Hematopoietic multipotent progenitor cell (in vitro differentiated cells): Measurements from ENCODE around the gene HOXB3. TPM values are rescaled to one million over a fixed set of nuclear protein-coding genes. Genes with fewer than 3 reads are reported as not detected.

Source experiments
- DNase-seq, 3 donors: peaks; one replicate each; pipeline ENCODE4 v3.0.0-alpha.2; 2011 to 2015; ENCODE audit warnings: low read depth in 2 of 3, low spot score in 2 of 3
- total RNA-seq: library from RNA; depleted of rRNA; stranded (reverse); fragments of >200 nt; gene quantifications from one replicate; pipeline ENCODE4 v1.2.3, GENCODE V29; 2012

Gene HOXB3
- total RNA-seq, 1 donor: 20.5 TPM

DNA sequence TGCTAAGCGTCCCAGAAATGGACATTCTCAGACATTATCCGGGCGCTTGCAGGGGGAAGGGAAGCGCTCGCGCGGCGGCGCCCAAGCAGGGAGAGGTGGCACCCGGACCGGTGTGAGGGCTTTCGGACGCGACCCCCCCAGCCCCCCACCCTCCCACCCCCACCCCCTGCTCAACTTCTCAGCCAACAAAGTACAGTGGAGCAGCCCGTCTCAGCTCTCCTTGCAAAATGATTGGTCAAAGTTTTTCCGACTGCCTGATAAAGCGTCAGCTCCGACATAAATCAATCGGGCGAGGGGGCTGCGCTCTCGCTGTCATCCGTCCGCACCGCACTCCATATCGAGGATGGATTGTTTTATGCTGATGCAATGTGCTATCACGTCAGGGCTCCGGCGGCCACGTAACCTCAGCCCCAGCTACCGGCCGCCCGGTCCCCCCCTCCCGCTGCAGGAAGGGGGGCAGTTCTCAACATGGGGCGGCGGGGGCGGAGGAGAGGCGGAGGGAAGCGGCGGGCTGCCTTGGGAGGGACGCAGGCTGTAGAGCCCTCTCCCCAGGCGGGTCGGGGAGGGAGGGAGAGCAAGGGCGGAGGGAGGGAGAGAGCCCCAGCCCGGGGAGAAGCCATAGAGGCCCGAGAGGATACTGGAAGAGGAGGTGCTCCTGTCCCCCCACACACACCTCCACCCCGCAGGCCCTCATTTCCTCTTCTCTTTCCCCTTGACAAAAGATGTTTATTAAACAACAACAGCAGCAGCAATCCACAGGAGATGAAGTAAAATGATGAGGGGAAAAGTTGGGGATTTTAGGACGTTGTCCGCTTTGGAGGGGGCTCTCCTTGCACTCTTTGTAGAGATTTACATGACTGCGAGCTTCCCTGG, 36.4 kb upstream of the HOXB3 start, which contains the start of gene HOXB9:
HOXB9 (minus strand) TSS at position 114 of the 873 bp plus-strand sequence; CDS start at position 25, 89 bp downstream.
- peak in 2 of 3 donors; percentile 51 to 82 for DNase-seq

DNA sequence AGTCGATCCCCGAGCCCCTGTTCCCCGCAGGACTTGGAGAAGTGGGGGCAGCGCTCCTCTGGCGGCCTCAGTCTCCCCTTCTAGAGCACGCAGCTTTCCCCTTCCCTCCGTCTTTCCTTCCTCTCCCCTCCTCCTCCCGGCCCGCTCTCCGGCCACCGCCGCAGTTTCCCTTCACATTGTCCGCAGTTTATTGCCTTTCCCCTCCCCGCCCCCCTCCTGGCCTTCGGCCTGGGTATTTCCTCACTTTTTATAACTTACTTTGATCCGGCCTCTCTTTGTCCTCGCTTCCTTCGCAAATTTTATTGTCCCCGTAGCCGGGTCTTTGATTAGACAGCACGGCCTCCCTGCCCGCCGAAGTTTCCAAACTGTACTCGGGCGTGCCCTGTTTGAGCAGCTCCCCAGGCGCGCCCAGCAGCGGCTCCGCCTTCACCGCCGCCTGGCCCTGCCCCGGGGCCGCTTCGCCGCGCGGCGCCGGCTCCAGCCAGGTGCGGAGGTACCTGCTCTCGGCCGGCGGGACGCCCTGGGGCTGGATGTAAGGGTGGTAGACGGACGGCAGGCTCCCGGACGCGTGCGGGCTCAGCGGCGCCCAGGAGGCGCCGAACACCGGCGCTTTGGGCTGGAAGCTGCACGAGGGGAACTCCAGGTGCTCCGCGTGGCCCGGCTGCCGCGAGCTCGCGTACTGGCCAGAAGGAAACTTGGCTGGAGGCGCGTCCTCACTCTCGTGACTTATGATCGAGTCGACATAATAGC, 35.6 kb upstream of the HOXB3 start:
- DNase-seq: peak in 1 of 3 donors; percentile 36

GRCh38 chr17:48624544-48625494, 34.8 kb upstream of the HOXB3 start:
- peak in 1 of 3 donors; percentile 45 for DNase-seq

- no peak for DNase-seq
Measured at GRCh38 chr17:48624118-48624517, 34.1 kb upstream of the HOXB3 start.

DNA sequence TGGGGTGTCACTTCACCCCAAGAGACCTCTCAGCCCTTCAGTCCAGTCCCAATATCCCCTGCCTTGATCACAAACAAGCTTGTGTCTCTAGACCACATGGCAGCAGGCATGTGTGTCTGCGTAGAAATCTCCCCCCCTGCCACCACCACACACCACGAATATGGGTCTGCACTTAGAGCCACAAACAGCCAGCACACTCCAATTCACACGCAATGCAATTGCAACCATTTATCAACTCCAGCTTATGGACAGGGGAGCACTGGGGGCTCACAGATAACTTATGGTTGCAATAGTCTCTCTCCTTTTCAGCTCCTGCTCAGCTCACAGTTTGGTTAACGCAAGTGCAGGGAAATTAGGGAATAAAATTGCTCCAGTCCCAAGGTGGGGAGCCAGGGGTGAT, 33.5 kb upstream of the HOXB3 start:
- no peak for DNase-seq

- no peak for DNase-seq
Measured at GRCh38 chr17:48622857-48623256, 32.8 kb upstream of the HOXB3 start.

DNA sequence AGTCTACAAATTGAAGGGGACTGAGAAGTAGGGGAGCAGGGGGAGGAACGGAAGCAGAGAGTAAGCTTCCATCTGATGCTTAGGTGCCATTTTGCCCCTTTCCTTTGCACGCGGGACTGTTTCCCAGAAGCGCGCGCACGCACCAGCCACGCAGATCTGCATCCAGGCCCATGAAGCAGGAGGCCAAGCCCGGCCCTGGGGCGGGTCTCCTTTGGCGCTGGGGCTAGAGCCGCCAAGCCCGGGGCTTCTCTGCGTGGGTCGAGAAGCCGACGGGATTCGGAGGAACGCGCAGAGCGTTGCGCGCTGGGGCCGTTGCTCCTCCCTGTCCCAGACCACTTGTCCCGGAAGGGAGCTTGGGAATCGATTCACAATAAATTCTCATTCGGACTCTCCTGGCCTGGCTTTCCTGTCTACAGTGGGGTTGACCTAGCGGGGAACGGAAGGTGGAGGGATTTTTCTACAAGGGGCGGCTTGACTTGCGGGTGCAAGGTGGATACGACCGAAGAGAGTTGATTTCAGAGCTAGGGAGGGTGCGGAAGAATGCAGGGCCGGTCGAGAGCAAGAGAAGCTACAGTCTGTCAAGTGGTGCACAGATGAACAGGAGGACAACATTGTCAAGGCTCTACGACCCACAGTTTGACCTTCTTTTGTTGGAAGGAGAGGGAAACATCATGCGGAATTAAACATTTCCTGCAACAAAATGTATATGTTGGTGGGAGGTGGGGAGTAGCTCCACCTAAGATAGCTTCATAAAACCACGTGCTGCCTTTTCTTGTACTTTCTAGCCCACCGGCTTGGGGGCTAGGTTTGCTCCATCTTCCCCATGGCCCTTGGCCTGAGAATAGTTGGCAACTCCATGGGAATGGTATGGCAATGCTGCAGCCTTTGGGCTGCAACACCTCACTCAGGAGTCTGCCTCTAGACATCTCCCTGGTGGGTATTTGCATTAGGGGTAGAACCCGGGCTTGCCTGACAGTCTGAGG, 31.7 kb upstream of the HOXB3 start:
- DNase-seq: no peak

DNA sequence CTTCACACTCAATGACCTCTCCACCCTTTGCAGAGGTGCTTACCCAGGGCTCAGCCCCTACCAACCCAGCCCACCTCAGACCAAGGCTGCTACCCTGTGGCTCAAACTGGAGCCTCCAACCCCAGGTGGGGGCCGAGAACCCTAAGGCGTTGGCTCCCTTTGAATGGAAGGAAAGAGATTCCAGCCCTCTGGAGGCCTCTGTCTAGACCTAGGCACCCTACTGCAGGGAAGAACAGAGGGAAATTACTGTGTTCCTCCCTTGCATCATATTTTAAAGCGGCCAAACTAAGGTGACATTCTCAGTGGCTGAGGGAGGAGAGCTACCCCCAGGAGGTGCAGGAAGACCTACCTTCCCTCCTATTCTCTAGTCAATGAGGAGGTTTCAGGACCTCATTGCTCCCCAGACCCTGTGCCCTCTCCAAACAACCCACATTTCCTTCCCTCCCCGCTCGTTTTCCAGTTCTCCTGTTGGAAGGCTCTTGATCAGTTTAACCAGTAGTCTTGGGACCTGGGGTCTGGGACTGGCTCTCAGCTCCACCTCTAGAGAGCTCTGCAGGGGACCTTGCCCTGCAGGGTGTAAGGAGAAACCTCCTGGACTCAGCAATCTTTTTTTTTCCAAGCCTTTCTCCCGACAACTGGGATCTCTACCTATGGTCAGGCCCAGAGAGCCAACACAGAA, 30.6 kb upstream of the HOXB3 start:
- no peak for DNase-seq

- no peak for DNase-seq
Measured at GRCh38 chr17:48619826-48620449, 29.9 kb upstream of the HOXB3 start.

- DNase-seq: peak; percentile 75 to 80 (median 80)
Measured at GRCh38 chr17:48618256-48618896, 28.3 kb upstream of the HOXB3 start.

- peak in 1 of 3 donors; percentile 27 for DNase-seq
Measured at GRCh38 chr17:48617471-48618255, 27.6 kb upstream of the HOXB3 start.

- DNase-seq: no peak
Measured at GRCh38 chr17:48616717-48617470, 26.9 kb upstream of the HOXB3 start.

DNA sequence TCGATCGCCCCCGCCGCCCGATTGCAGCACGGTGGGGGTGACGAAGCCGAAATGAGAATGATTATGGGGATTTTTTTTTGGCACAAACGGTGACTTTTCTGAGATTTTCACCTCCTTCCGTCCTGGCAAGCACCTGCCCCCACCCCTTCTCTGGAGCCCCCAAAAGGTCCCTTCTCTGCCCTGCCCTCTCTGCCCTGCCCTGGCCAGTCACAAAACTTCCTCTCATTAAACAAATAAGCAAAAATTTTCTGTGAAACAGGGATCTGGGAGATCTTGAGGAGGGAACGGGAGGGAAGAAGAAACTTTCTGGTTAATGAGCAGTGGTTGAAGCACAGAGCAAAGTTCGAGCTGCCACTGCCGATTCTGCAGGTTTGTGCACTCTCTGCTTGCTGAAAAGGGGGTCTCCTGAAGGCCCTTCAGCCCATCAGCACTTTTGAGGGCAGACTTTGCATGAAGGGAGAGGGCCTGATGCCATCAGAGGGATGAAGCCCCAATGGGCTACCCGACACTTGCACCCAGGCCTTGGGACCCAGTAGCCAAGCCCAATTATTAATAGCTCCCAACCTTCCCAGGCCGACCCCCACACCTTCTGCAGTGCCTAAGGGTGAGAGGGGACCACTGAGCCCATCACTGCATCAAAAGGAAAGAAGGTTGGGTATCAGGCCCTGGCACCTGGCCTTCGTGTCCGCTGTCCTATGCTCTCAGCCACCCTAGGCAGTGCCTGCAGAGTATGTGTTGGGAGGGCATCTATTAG, 26.1 kb upstream of the HOXB3 start:
- no peak for DNase-seq

DNA sequence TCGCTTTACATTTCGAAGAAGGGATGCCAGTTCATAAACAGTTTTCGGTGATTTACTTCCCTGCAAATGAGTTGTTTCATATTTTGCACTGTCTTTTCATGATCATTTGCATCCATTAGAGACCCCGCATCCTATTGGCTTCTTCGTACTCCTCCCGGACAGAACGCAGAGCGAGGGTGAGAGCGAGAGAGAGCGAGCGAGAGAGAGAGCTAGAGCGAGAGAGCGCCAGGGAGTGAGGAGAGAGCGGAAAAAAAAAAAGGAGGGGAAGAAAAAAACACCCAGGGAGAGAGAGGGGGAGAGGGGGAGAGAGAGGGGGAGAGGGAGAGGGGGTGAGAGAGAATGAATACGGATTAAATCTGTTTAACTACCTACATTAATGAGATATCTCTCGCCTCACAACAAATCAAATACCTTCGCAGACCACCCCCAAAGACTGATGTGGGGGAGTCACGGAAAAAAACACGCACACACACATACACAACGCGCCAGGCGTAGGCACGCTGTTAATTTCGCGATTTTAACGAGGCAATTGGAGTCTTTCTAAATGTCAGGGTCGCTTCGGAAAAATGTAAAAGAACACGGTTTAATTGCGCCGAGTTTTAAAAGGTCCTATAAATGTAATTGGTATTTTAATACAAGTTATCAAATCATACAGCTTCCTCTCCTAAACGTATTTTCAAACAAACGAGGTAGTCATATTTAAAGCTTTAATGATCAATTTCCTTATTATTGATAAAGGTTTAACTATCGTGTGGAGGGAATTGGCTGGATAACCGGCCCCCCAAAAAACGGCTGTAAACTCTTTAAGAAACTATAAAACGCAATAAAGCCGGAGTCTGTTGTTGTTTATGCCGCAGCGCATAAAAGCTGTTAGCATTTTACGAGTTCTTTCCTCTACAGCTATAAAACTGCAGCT, 25.3 kb upstream of the HOXB3 start, which contains the start of gene HOXB8:
HOXB8 (minus strand) TSS at position 246 of the 916 bp plus-strand sequence. CDS start 588 bp downstream, outside the sequence.
- no peak for DNase-seq
